Neural cell (in vitro differentiated cells): Measurements from ENCODE around the gene PRR5. TPM values are rescaled to one million over a fixed set of nuclear protein-coding genes. Genes with fewer than 3 reads are reported as not detected.

Experiments
- H2AFZ ChIP-seq: fragments of 200-600, 300-800 bp; sonication (generic), shearing (Covaris generic); 2 replicates; pipeline ENCODE4 v1.6.0; 2014; ENCODE audit warnings: low read depth, mild to moderate bottlenecking, antibody characterized with exemption, low read length, moderate library complexity
- H3F3A ChIP-seq: fragments of 200-600 bp; shearing (Covaris generic); 2 replicates; pipeline ENCODE4 v1.6.1; 2016; ENCODE audit warnings: mild to moderate bottlenecking, moderate library complexity, mixed read lengths, antibody characterized with exemption, low read length; ENCODE audit not compliant: insufficient read depth, poor library complexity, severe bottlenecking
- H3K27ac ChIP-seq: fragments of 200-600, 300-800 bp; sonication (generic), shearing (Covaris generic); 2 replicates; pipeline ENCODE4 v1.5.1; 2014; ENCODE audit warnings: mild to moderate bottlenecking, low read length, moderate library complexity
- H3K27me3 ChIP-seq: fragments of 300-800, 200-600 bp; sonication (generic), shearing (Covaris generic); 2 replicates; pipeline ENCODE4 v1.6.0; 2014; ENCODE audit warnings: mild to moderate bottlenecking, low read depth, low read length, moderate library complexity; ENCODE audit not compliant: insufficient read depth
- H3K36me3 ChIP-seq: fragments of 300-800, 200-600 bp; sonication (generic), shearing (Covaris generic); 2 replicates; pipeline ENCODE4 v1.5.1; 2014; ENCODE audit warnings: mild to moderate bottlenecking, antibody characterized with exemption, low read length, moderate library complexity; ENCODE audit not compliant: insufficient read depth
- H3K4me2 ChIP-seq: fragments of 300-800, 200-600 bp; sonication (generic), shearing (Covaris generic); 2 replicates; pipeline ENCODE4 v1.6.0; 2014; ENCODE audit warnings: mild to moderate bottlenecking, low read length
- H3K4me3 ChIP-seq: fragments of 300-800, 200-600 bp; sonication (generic), shearing (Covaris generic); 2 replicates; pipeline ENCODE4 v1.5.1; 2014; ENCODE audit warnings: mild to moderate bottlenecking, low read length, moderate library complexity
- H3K79me2 ChIP-seq: fragments of 200-600 bp; shearing (Covaris generic); replicated peaks from 2 replicates; pipeline ENCODE4 v1.6.0; 2014; ENCODE audit warnings: mild to moderate bottlenecking, low read length, moderate library complexity; ENCODE audit not compliant: insufficient read depth
- H3K9ac ChIP-seq: fragments of 300-800, 200-600 bp; sonication (generic), shearing (Covaris generic); 2 replicates; pipeline ENCODE4 v1.6.1; 2016; ENCODE audit warnings: mild to moderate bottlenecking, low read length, mixed read lengths
- H3K9me2 ChIP-seq: fragments of 200-600 bp; shearing (Covaris generic); 2 replicates; pipeline ENCODE4 v1.6.1; 2016; ENCODE audit warnings: mild to moderate bottlenecking, low read length, mixed read lengths; ENCODE audit not compliant: insufficient read depth
- H3K9me3 ChIP-seq: fragments of 200-600, 300-800 bp; sonication (generic), shearing (Covaris generic); 2 replicates; pipeline ENCODE4 v1.6.1; 2016; ENCODE audit warnings: mild to moderate bottlenecking, mixed run types, low read length, moderate library complexity, mixed read lengths
- H4K20me1 ChIP-seq: fragments of 200-600 bp; shearing (Covaris generic); 2 replicates; pipeline ENCODE4 v1.6.1; 2016; ENCODE audit warnings: mild to moderate bottlenecking, mixed run types; ENCODE audit not compliant: insufficient read depth
- CTCF ChIP-seq: fragments of 450-650 bp; IDR thresholded peaks from 2 replicates; pipeline ENCODE4 v1.5.1; 2014; ENCODE audit warnings: antibody characterized with exemption, mild to moderate bottlenecking, moderate library complexity; ENCODE audit not compliant: poor library complexity, severe bottlenecking
- EP300 ChIP-seq: fragments of 450-650 bp; conservative IDR thresholded peaks from 2 replicates; pipeline ENCODE4 v1.6.1; 2014; ENCODE audit warnings: antibody characterized with exemption, mild to moderate bottlenecking, moderate library complexity; ENCODE audit not compliant: poor library complexity, severe bottlenecking
- EZH2 ChIP-seq: fragments of 200-600, 300-800 bp; shearing (Covaris generic), sonication (generic); IDR thresholded peaks from 2 replicates; pipeline ENCODE4 v1.6.1; 2014; ENCODE audit warnings: antibody characterized with exemption, low read length, borderline replicate concordance, mild to moderate bottlenecking; ENCODE audit not compliant: insufficient read depth, poor library complexity, severe bottlenecking
- MXI1 ChIP-seq: fragments of 450-650 bp; conservative IDR thresholded peaks from 2 replicates; pipeline ENCODE4 v1.6.1; 2014; ENCODE audit warnings: antibody characterized with exemption, mild to moderate bottlenecking; ENCODE audit not compliant: poor library complexity, severe bottlenecking
- POLR2AphosphoS5 ChIP-seq: IDR thresholded peaks from 2 replicates; pipeline ENCODE4 v1.6.1; 2012
- RAD21 ChIP-seq: fragments of 450-650 bp; conservative IDR thresholded peaks from 2 replicates; pipeline ENCODE4 v1.6.1; 2014; ENCODE audit warnings: antibody characterized with exemption, mild to moderate bottlenecking, moderate library complexity
- REST ChIP-seq: IDR thresholded peaks from 2 replicates; pipeline ENCODE4 v1.6.1; 2012; ENCODE audit warnings: borderline replicate concordance
- SMC3 ChIP-seq: fragments of 450-650 bp; conservative IDR thresholded peaks from 2 replicates; pipeline ENCODE4 v1.6.1; 2014; ENCODE audit warnings: antibody characterized with exemption, mild to moderate bottlenecking, moderate library complexity; ENCODE audit not compliant: poor library complexity
- TAF1 ChIP-seq: IDR thresholded peaks from 2 replicates; pipeline ENCODE4 v1.6.1; 2012; ENCODE audit warnings: low read depth
- polyA plus RNA-seq: library from polyadenylated mRNA; depleted of rRNA; stranded (reverse); fragments of >200 nt; gene quantifications from 2 replicates; pipeline ENCODE4 v1.2.3, GENCODE V29; 2014

PRR5 gene
- polyA plus RNA-seq, 1 donor from 2014 or later = 16.2 TPM

- no peak for TF ChIP-seq EZH2
- TF ChIP-seq MXI1 = no peak
- H3K79me2 ChIP-seq = no peaks in the 10 kb centered on the region
These were observed 57.7 kb downstream of the PRR5 start for GRCh38 chr22:44759430-44760310.

GRCh38 chr22:44760476-44760875 lies 58.5 kb downstream of the PRR5 start:
- no peak overlapping the region for H2AFZ ChIP-seq
- no peaks in the 10 kb centered on the region for H3K79me2 ChIP-seq
- no peak for TF ChIP-seq MXI1
- no peak for TF ChIP-seq RAD21
- no peak for TF ChIP-seq SMC3
- TF ChIP-seq EZH2 = no peak
- no peak for TF ChIP-seq POLR2AphosphoS5
- no peak for TF ChIP-seq REST
- no peak for TF ChIP-seq TAF1
- no peak for TF ChIP-seq EP300
- no peak for TF ChIP-seq CTCF
- no peaks in the 10 kb centered on the region for H3K36me3 ChIP-seq
- no peaks in the 10 kb centered on the region for H4K20me1 ChIP-seq
- H3F3A ChIP-seq = no peaks in the 10 kb centered on the region
- H3K4me3 ChIP-seq = no peak overlapping the region
- H3K27me3 ChIP-seq = no peaks in the 10 kb centered on the region
- H3K9me3 ChIP-seq = no peaks in the 10 kb centered on the region
- no peak overlapping the region for H3K9ac ChIP-seq
- H3K4me2 ChIP-seq = no peak overlapping the region
- no peaks in the 10 kb centered on the region for H3K9me2 ChIP-seq
- H3K27ac ChIP-seq = no peak overlapping the region

More at GRCh38 chr22:44759430-44760310, 57.7 kb downstream of the PRR5 start:
- H3K4me2 ChIP-seq = no peak overlapping the region
- H3K36me3 ChIP-seq = no peaks in the 10 kb centered on the region
- H2AFZ ChIP-seq = no peak overlapping the region
- H3K9me3 ChIP-seq = no peaks in the 10 kb centered on the region
- no peaks in the 10 kb centered on the region for H3K9me2 ChIP-seq
- H3F3A ChIP-seq = no peaks in the 10 kb centered on the region
- no peaks in the 10 kb centered on the region for H4K20me1 ChIP-seq
- no peak overlapping the region for H3K27ac ChIP-seq
- H3K9ac ChIP-seq = no peak overlapping the region
- H3K27me3 ChIP-seq = no peaks in the 10 kb centered on the region
- H3K4me3 ChIP-seq = no peak overlapping the region
